NCI-H1694 (cell line): ENCODE measurements around the gene VPS13A.
"Not testable (repeated sequence)": the region's sequence is repeated elsewhere in the genome, so short reads cannot be mapped to it uniquely, and the experiment has no call there.

Experiments used
- DNase-seq: peaks from one replicate; lab custom pipeline; 2025; lab: John Stamatoyannopoulos, UW

The VPS13A gene

DNA sequence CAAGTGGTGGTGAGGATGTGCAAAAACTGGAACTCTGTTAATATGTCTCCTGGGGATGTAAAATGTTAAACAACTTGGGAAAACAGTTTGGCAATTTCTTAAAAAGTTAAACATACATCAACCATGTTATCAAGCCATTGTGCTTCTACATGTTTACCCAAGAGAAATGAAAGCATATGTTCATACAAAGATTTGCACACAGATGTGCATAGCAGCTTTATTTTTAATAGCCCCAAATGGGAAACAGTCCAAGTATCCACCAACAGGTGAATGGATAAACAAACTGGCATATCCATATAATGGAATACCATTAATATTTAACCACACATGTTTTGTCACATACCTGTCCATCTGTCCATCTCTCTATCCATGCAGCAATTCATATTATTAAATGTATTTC lies 6.2 kb downstream of the VPS13A start:
- DNase-seq: no peak

DNA sequence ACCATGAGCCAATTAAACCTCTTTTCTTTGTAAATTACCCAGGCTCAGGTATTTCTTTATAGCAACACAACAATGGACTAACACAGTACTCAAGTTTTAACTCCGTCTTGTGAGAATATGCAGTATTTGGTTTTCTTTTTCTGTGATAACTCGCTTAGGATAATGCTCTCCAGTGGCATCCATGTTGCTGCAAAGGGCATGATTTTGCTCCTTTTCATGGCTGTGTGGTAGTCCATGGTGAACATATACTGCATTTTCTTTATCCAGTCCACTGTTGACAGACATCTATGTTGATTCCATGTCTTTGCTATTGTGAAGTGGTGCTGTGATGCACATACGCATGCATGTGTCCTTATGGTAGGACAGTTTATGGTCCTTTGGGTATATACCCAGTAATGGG lies 10.9 kb downstream of the VPS13A start:
- DNase-seq: no peak

DNA sequence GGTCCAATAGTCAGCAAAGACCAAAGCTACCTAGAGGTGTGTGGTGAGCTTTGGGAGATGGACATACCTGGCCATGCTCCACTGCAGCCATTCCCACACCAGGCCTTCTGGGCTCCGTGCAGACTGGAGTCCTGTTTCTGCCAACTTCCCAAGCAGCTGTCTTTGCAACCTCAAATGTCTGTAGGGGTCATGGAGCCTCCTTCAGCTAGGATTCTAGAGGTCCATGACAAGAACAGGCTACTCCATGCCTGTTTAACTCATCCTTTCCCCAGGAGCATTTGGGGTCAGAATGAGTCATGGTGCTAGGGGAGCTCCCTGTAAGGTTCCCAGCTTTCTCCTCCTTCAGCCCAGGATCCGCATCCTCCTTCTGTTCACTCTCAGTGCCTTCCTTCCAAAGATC lies 17.1 kb downstream of the VPS13A start:
- no peak for DNase-seq

GRCh38 chr9:77210116-77210515 lies 32.8 kb downstream of the VPS13A start:
- DNase-seq: no peak

- no peak for DNase-seq
Measured at GRCh38 chr9:77211561-77211960, 34.2 kb downstream of the VPS13A start.

- DNase-seq: no peak
Measured at GRCh38 chr9:77212801-77213200, 35.5 kb downstream of the VPS13A start.

DNA sequence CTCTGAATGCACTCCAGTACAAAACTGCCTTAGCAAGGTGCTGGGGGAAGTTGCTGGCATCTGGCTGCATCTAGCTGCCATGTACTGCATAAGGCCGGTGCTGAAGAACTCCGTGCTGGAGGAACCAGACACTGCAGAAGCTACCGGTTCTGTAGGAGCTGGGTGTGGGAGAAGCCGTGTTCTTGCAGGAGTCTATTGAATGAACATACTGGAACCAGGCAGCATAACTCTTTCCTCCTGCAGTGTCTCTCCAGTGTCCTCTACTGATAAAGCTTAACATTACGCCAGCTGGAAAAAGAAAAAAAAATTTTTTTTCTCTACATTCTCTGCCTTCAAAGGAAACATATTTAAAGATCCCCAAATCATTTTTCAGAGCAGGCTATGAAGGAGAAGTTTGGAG lies 38.5 kb downstream of the VPS13A start:
- DNase-seq: no peak

- no peak for DNase-seq
Measured at GRCh38 chr9:77218612-77219011, 41.3 kb downstream of the VPS13A start.

- no peak for DNase-seq
Measured at GRCh38 chr9:77221431-77221830, 44.1 kb downstream of the VPS13A start.

- no peak for DNase-seq
Measured at GRCh38 chr9:77224746-77225312, 47.5 kb downstream of the VPS13A start.

DNA sequence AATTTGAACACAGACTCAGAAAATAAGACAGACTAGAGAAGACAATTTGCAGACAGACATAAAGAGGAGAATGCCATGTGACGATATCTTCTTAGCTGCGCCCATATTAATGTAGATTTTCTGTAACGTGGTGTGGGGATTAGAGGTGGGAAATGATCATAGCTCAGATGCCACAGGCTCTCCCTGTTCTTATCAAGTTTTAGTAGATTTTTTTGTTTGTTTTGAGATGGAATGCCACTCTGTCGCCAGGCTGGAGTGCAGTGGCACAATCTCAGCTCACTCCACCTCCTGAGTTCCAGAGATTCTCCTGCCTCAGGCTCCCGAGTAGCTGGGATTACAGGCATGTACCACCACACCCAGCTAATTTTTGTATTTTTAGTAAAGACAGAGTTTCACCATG lies 59.4 kb downstream of the VPS13A start:
- no peak for DNase-seq

- no peak for DNase-seq
Measured at GRCh38 chr9:77237896-77238295, 60.6 kb downstream of the VPS13A start.

- no peak for DNase-seq
Measured at GRCh38 chr9:77251050-77251449, 73.7 kb downstream of the VPS13A start.

- DNase-seq: no peak
Measured at GRCh38 chr9:77257275-77257674, 79.9 kb downstream of the VPS13A start.

- no peak for DNase-seq
Measured at GRCh38 chr9:77261605-77262004, 84.3 kb downstream of the VPS13A start.

DNA sequence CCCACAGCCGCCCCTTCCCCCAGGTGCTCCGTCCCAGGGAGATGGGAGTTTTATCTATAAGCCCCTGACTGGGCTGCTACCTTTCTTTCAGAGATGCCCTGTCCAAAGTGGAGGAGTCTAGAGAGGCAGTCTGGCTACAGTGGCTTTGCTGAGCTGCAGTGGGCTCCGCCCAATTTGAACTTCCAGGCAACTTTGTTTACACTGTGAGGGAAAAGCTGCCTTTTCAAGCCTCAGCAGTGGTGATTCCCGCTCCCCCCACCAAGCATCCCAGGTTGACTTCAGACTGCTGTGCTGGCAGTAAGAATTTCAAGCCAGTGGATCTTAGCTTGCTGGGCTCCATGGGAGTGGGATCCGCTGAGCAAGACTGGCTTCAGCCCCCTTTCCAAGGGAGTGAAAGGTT lies 90.4 kb downstream of the VPS13A start:
- DNase-seq: not testable (repeated sequence)

- DNase-seq: no peak
Measured at GRCh38 chr9:77271023-77271690, 93.8 kb downstream of the VPS13A start.

- DNase-seq: no peak
Measured at GRCh38 chr9:77276799-77277198, 99.5 kb downstream of the VPS13A start.

- no peak for DNase-seq
Measured at GRCh38 chr9:77277719-77278118, 100.4 kb downstream of the VPS13A start.

DNA sequence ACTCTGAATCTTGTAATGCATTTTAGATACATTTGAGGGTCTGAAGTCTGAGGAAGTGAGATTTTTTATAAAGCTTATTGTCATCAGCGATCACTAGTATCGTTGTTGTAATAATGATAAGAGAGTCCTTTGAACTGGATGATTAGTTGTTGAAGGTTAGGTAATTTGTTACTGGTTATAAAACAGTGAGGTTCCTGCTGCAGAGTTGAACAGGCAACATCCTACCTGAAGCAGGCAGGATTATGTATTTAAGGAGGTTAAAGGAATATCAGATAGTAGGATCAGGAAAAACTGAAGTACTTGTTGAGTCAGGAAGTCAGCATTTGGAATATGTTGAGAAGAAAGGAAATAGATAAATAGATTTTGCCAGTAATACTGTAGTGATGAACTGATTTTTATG lies 106.7 kb downstream of the VPS13A start:
- no peak for DNase-seq

DNA sequence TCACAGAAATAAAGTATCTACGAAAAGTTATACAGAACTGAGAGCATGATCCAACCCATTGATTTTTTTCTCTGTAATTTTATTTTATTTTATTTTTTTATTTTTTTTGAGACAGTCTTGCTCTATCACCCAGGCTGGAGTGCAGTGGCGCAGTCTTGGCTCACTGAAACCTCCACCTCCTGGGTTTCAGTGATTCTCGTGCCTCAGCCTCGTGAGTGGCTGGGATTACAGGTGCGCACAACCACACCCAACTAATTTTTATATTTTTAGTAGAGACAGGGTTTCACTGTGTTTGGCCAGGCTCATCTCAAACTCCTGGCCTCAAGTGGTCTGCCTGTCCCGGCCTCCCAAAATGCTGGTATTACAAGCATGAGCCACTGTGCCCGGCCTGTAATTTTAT lies 107.3 kb downstream of the VPS13A start:
- no peak for DNase-seq

DNA sequence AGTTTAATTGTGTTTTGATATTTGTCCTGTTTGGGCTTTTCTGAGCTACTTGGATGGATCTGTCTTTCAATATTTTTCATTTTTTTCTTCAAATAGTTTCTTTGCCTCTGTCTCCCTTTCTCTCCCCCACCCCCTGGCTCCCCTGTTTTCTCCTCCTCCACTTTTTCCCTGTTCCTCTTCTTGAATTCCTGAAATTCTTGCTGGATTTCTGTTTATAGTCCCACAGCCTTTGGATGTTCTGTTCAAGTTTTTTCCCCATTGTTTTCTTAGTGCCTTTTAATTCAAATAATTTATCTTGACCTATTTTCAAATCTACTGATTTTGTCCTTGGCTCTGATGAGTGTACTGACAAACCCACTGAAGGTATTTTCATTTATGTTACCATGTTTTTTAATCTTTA lies 113.0 kb downstream of the VPS13A start:
- no peak for DNase-seq

DNA sequence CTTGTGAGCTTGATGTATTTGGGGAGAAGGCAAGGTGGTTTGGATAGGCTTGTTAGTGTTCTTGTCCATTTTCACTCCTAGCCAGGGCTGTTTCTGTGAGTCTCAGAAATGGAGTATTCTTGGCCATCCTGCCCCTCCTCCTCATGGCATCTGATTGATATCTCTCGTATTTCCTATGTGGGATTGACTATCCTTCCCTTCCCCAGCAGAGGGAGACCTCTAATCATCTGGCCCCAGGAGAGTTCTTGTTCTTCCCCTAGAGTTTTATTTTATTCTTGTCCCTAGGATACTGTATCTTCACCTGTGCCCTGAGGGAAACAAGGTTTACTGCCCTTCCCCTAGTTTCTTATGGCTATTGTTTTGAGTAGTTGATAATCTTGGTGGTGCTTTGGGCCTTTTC lies 114.4 kb downstream of the VPS13A start:
- DNase-seq: no peak

DNA sequence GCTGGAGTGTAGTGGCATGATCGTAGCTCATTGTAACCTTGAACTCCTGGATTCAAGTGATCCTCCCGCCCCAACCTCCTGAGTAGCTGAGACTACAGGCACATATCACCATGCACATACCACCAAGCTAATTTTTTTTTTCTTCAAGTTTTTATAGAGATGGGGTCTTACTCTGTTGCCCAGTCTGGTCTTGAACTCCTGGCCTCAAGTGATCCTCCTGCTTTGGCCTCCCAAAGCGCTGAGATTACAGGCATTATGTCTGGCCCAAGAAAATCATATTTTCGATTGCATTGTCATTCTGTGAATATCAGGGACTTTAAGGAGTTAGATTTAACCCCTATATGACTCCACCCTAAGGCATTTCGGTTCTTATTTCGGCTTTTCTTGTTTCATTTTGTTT lies 116.6 kb downstream of the VPS13A start:
- DNase-seq: no peak
